Thymus (tissue), 11 donors: ENCODE data around the gene PREX1. TPM values are rescaled to one million over a fixed set of nuclear protein-coding genes. Genes with fewer than 3 reads are reported as not detected.

ENCODE experiments used
- DNase-seq, 9 donors: peaks; one replicate each; pipeline ENCODE4 v3.0.0-alpha.2; 2013; ENCODE audit warnings: low spot score in 9 of 9, low read depth in 6 of 9, missing footprints in 1 of 9
- H3K27ac ChIP-seq, 2 donors: one replicate each; pipeline ENCODE4 v1.5.1; 2013; ENCODE audit warnings: control low read depth in 1 of 2, low read depth in 1 of 2, low read length in 1 of 2, mild to moderate bottlenecking in 1 of 2, moderate library complexity in 1 of 2
- H3K27me3 ChIP-seq, 2 donors: one replicate each; pipeline ENCODE4 v1.5.1; 2013; ENCODE audit warnings: low read length in 1 of 2; ENCODE audit not compliant: control insufficient read depth in 2 of 2, insufficient read depth in 1 of 2
- H3K36me3 ChIP-seq, 2 donors: one replicate each; pipeline ENCODE4 v1.5.1; 2013; ENCODE audit warnings: low read length in 1 of 2, mild to moderate bottlenecking in 1 of 2, moderate library complexity in 1 of 2; ENCODE audit not compliant: control insufficient read depth in 2 of 2, insufficient read depth in 2 of 2
- H3K4me1 ChIP-seq, 2 donors: one replicate each; pipeline ENCODE4 v1.5.1; 2013; ENCODE audit warnings: low read length in 2 of 2; ENCODE audit not compliant: control insufficient read depth in 2 of 2, insufficient read depth in 2 of 2
- H3K4me3 ChIP-seq, 2 donors: one replicate each; pipeline ENCODE4 v1.5.1; 2013; ENCODE audit warnings: low read length in 2 of 2, control low read depth in 1 of 2, mild to moderate bottlenecking in 1 of 2
- H3K9me3 ChIP-seq, 2 donors: one replicate each; pipeline ENCODE4 v1.5.1; 2013; ENCODE audit warnings: low read length in 1 of 2, mild to moderate bottlenecking in 1 of 2; ENCODE audit not compliant: control insufficient read depth in 2 of 2, insufficient read depth in 1 of 2
- WGBS: extraction: QIAGEN DNeasy Blood & Tissue Kit; methylation state at CpG from one replicate; pipeline ENCODE4 v1.1.7; 2013; 5-methylcytosine and 5-hydroxymethylcytosine counted together
- polyA plus RNA-seq: library from polyadenylated mRNA; stranded (reverse); fragments of 200-250 nt; gene quantifications from one replicate; pipeline ENCODE4 v1.2.3, GENCODE V29; 2013
- total RNA-seq: library from RNA; stranded (reverse); fragments of 120-200 nt; gene quantifications from one replicate; pipeline ENCODE4 v1.2.4, GENCODE V29; 2013
- donor health status: healthy.

PREX1 gene
- total and polyA plus RNA-seq, 2 donors: 12.5 to 19.8 TPM

DNA sequence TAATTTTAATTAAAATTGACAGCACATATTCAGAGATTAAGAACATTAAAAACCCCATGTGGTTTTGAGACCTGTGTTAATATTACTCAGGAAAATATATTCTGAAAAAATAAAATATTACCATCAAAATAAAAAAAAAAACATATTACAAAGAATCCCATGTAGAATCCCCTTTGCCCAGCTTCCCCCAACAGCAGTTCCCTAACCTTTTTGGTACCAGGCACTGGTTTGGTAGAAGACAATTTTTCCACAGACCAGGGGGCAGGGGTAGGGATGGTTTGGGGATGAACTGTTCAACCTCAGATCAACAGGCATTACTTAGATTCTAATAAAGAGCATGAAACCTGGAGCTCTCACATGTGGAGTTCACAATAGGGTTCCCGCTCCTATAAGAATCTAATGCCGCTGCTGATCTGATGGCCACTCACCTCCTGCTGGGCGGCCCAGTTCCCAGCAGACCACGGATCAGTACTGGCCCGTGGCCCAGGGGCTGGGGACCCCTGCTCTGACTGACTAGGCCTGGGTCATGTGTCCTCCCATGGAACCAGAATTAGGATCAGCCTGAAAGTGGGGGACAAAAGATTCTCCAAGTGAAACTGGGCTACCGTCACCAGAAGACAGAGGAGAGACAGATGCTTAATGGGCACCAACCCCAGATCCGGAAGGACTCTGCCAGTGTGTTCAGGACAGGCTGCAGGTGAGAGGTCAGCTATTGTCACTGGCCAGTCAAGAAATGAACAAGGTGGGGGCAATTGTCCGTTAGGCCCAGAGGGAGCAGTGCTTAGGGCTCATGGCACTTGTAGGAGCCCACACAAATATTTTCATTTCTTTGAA, 235.5 kb downstream of the PREX1 start:
- H3K4me1 ChIP-seq: no peaks in the 10 kb centered on the region
- no peaks in the 10 kb centered on the region for H3K9me3 ChIP-seq
- WGBS: 95% methylated on average over 8 of the region's 8 CpGs
- no peak for DNase-seq
- no peaks in the 10 kb centered on the region for H3K36me3 ChIP-seq
- H3K4me3 ChIP-seq: no peak overlapping the region
- no peaks in the 10 kb centered on the region for H3K27me3 ChIP-seq
- no peak overlapping the region for H3K27ac ChIP-seq

DNA sequence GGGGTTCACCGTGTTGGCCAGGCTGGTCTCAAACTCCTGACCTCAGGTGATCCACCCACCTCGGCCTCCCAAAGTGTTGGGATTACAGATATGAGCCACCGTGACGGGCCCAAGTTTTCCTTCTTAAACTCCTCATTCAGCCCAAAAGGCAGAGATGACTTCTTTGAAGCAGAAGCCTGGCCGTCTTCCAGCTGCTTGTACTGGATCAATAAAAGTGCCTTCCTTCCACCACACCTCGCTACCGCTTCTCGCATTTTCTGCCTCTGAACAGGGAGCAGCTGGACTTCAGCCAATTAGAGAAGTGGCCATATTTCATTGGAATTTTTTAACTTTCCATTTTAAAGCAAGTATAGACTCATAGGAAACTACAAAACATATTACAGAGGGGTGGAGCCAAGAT, 241.1 kb downstream of the PREX1 start:
- Histone ChIP-seq H3K4me3 (no peak overlapping the region), H3K27ac (no peak overlapping the region), H3K27me3 (peaks cover 0 to 2% of the 10 kb centered on the region in 2 donors), H3K4me1 (peaks cover 0 to 3% of the 10 kb centered on the region in 2 donors), H3K9me3 (no peaks in the 10 kb centered on the region), H3K36me3 (no peaks in the 10 kb centered on the region)
- no peak for DNase-seq
- WGBS: 93% methylated on average over 8 of the region's 8 CpGs

DNA sequence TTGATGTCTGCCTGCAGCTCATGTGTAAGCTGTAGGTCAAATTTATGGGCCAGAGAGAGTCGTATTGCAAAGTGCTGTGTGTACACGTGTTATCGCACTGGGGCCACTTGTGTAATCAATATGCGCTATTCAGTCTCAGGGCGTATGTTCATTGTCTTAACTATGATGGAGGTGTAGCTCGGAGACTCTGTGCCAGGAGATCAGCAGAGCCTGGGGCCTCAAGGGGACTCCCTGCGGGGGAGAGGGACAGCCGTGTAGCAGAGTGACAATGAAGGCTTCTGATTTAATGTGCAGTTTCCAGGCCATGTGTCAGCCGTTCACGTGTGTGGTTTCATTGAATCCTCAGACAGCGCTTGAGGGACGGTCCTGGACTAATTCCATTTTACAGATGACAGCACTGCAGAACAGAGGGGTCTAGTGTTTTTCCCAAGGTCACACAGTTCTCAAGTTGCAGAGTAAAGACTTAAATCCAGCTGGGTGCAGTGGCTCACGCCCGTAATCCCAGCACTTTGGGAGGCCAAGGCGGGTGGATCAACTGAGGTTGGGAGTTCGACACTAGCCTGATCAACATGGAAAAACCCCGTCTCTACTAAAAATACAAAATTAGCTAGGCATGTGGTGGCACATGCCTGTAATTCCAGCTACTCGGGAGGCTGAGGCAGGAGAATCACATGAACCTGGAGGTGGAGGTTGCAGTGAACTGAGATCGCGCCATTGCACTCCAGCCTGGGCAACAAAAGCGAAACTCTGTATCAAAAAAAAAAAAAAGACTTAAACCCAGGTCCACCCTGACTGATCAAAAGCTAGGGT, 242.5 kb downstream of the PREX1 start:
- Histone ChIP-seq H3K27me3 (peaks cover 0 to 2% of the 10 kb centered on the region in 2 donors), H3K4me3 (no peak overlapping the region), H3K27ac (no peak overlapping the region), H3K36me3 (no peaks in the 10 kb centered on the region), H3K9me3 (no peaks in the 10 kb centered on the region), H3K4me1 (peaks cover 0 to 3% of the 10 kb centered on the region in 2 donors)
- no peak for DNase-seq
- WGBS: 91% methylated on average over 21 of the region's 21 CpGs

DNA sequence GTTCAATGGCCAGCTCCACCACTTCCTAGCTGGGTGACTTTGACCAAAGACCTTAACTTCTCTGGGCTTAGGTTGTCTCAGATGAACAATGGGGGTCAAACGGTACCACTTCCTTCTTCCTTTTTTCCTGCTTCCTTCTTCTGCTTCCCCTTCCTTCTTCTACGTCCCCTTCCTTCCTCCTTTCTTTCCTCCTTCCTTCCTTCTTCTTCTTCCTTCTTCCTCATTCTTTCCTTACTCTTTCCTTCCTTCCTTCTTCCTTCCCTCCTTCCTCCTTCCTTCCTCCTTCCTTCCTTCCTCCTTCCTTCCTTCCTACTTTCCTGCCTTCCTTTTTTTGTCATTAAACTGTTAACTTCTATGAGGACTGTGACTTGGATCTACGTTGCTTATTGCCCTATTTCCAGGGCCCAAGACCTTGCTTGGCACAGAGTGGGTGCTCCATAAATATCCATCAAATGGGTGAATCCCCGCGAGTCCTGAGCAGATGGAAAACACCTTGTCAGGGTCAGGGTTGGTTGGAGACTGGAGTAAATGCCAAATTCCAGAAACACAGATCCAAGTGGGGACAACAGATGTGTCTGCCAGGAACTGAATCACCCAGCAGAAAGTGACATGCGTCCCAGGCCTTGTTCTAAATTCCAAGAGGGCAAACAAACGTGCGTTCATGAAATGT, 243.3 kb downstream of the PREX1 start:
- no peaks in the 10 kb centered on the region for H3K9me3 ChIP-seq
- no peak for DNase-seq
- 69% methylated on average over 8 of the region's 8 CpGs for WGBS
- H3K4me3 ChIP-seq: no peak overlapping the region
- H3K27me3 ChIP-seq: peaks cover 0 to 2% of the 10 kb centered on the region in 2 donors
- H3K36me3 ChIP-seq: no peaks in the 10 kb centered on the region
- H3K4me1 ChIP-seq: peaks cover 0 to 3% of the 10 kb centered on the region in 2 donors
- H3K27ac ChIP-seq: no peak overlapping the region

DNA sequence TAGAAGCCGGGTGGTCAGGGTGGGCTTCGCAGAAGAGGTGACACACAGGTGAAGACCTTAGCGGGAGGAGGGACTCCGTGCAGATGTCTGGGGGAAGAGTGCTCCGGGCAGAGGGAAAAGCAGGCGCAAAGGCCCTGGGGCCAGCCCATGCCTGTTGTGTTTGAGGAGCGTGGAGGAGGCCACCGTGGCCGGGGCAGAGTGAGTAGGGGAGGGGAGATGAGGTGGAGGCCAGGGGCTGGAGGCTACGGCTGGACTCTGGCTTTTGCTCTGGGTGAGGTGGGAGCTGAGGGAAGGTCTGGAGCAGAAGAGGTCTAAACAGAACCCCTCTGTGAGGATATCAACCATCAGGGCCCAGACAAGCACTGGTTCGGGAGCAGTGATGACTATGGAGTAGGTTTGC, 244.0 kb downstream of the PREX1 start:
- DNase-seq: no peak
- H3K27ac ChIP-seq: no peak overlapping the region

DNA sequence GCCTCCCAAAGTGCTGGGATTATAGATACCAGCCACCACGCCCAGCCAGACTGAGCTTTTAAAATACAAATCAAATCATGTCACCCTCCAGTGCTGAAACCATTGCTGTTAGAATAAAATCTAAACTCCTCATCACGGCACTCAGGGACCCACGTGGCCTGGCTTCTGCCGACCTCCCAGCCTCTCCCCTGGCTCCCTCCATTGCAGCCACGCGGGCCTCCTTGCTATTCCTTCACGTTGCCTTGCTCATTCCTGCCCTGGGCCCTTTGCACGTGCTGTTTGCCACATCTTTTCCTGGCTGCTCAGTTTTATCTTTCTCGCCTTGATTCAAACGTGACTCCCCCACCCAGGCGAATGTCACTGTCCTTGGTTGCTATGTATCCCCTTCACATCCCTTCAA, 244.6 kb downstream of the PREX1 start:
- no peaks in the 10 kb centered on the region for H3K36me3 ChIP-seq
- no peaks in the 10 kb centered on the region for H3K9me3 ChIP-seq
- no peak for DNase-seq
- H3K4me3 ChIP-seq: no peak overlapping the region
- peaks cover 0 to 3% of the 10 kb centered on the region in 2 donors for H3K4me1 ChIP-seq
- no peak overlapping the region for H3K27ac ChIP-seq
- H3K27me3 ChIP-seq: peaks cover 0 to 2% of the 10 kb centered on the region in 2 donors
- WGBS: 91% methylated on average over 11 of the region's 11 CpGs

More for the DNA sequence above, 244.0 kb downstream of the PREX1 start:
- Histone ChIP-seq H3K27me3 (peaks cover 0 to 2% of the 10 kb centered on the region in 2 donors), H3K36me3 (no peaks in the 10 kb centered on the region), H3K9me3 (no peaks in the 10 kb centered on the region), H3K4me3 (no peak overlapping the region), H3K4me1 (peaks cover 0 to 3% of the 10 kb centered on the region in 2 donors)
- 90% methylated on average over 11 of the region's 11 CpGs for WGBS

DNA sequence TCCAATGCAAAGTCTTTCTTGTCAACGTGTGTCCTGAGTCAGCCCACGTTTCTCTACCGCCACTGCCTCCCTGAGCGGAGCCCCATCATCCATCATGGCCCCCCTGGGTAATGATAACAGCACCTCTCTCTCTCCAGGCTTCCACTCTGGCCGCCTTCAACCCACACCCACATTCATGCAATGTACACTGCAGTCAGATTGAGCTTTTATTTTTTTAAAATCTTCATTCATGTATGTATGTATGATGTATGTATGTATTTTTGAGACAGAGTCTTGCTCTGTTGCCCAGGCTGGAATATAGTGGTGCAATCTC, 245.2 kb downstream of the PREX1 start:
- Histone ChIP-seq H3K27me3 (peaks cover 0 to 2% of the 10 kb centered on the region in 2 donors), H3K4me3 (no peak overlapping the region), H3K9me3 (no peaks in the 10 kb centered on the region), H3K36me3 (no peaks in the 10 kb centered on the region), H3K27ac (no peak overlapping the region), H3K4me1 (peaks cover 0 to 3% of the 10 kb centered on the region in 2 donors)
- no peak for DNase-seq
- WGBS: 54% methylated on average over 5 of the region's 5 CpGs

DNA sequence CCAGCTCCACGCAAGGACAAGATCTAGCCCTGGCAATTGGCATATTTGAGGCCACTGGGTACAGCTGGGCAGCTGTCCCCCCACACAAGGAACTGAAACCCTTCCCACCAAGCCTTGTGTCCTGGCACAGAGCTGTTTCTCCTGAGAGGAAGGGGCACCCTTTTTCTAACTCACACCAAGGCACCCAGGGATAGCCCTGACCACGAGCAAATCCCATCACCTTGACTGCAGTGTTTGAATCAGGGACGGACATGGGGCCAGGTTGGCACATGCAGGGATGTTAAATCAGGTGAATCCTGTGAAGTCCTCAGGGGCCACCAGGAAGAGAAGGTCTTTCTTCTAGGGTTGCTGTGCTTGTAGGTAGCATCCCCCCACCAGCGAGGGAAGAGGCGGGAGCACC, 246.6 kb downstream of the PREX1 start:
- Histone ChIP-seq H3K4me1 (peaks cover 0 to 3% of the 10 kb centered on the region in 2 donors), H3K27ac (no peak overlapping the region), H3K9me3 (no peaks in the 10 kb centered on the region), H3K4me3 (no peak overlapping the region), H3K27me3 (peaks cover 0 to 2% of the 10 kb centered on the region in 2 donors), H3K36me3 (no peaks in the 10 kb centered on the region)
- 95% methylated on average over 5 of the region's 5 CpGs for WGBS
- DNase-seq: no peak
